B cell (primary cell): ENCODE results near the gene DPH1. TPM values are rescaled to one million over a fixed set of nuclear protein-coding genes. Genes with fewer than 3 reads are reported as not detected.

ENCODE experiments used
- ATAC-seq: fragments of 200-7000 bp; cut with Tn5 transposase; one replicate; pipeline ENCODE4 v1.10.0; 2021; ENCODE audit warnings: low read depth, mild to moderate bottlenecking, moderate number of reproducible peaks, moderate library complexity
- CTCF ChIA-PET: fragments of 350-600 bp; sonication (Branson Sonifier 250); formaldehyde crosslinking; loops from one replicate; lab custom pipeline; 2021; ENCODE audit warnings: antibody characterized with exemption, inconsistent platforms; lab: Charles Lee
- POLR2A ChIA-PET: fragments of 350-600 bp; sonication (Branson Sonifier 250); formaldehyde crosslinking; loops from one replicate; lab custom pipeline; 2021; ENCODE audit warnings: antibody characterized with exemption; lab: Charles Lee
- DNase-seq: peaks from one replicate; pipeline ENCODE4 v3.0.0; 2013
- H2AFZ ChIP-seq: 2 replicates; pipeline ENCODE4 v1.6.1; 2012; ENCODE audit warnings: mild to moderate bottlenecking, low read depth, low read length; ENCODE audit not compliant: insufficient read depth, poor library complexity, severe bottlenecking
- H3K27ac ChIP-seq, 2 donors: 1 replicate in 1 of 2; 2 replicates in 1 of 2; pipeline ENCODE4 v1.5.1; 2012 to 2013; ENCODE audit warnings: low read length in 2 of 2, mild to moderate bottlenecking in 2 of 2, moderate library complexity in 1 of 2
- H3K27me3 ChIP-seq, 4 experiments: fragments of 200-600 bp in 1 of 4; sonication (generic) in 1 of 4; replicated peaks in 1 of 4; 1 replicate in 2 of 4; 2 replicates in 2 of 4; pipeline versions ENCODE4 v1.6.1 to v1.7.0; 2013 to 2016; ENCODE audit warnings: low read length in 3 of 4, mild to moderate bottlenecking in 2 of 4, mixed read lengths in 1 of 4, moderate library complexity in 1 of 4; ENCODE audit not compliant: insufficient read depth in 4 of 4, control insufficient read depth in 3 of 4; ENCODE audit errors: control extremely low read depth in 1 of 4
- H3K36me3 ChIP-seq, 2 experiments: replicated peaks in 1 of 2; 1 replicate in 1 of 2; 2 replicates in 1 of 2; pipeline versions ENCODE4 v1.6.1 to v1.7.1; 2013; ENCODE audit warnings: low read length in 1 of 2; ENCODE audit not compliant: insufficient read depth in 2 of 2, control insufficient read depth in 1 of 2; ENCODE audit errors: control extremely low read depth in 1 of 2, extremely low read depth in 1 of 2
- H3K4me1 ChIP-seq, 2 donors: fragments of 200-600 bp in 1 of 2; sonication (generic) in 1 of 2; 1 replicate in 1 of 2; 2 replicates in 1 of 2; pipeline versions ENCODE4 v1.5.1 to v1.6.1; 2013 to 2017; ENCODE audit warnings: low read length in 2 of 2; ENCODE audit not compliant: control insufficient read depth in 2 of 2, insufficient read depth in 2 of 2
- H3K4me2 ChIP-seq: replicated peaks from 2 replicates; pipeline ENCODE3; 2012; ENCODE audit warnings: mild to moderate bottlenecking, low read depth, low read length; ENCODE audit not compliant: poor library complexity, severe bottlenecking
- H3K4me3 ChIP-seq, 5 experiments: fragments of 200-600 bp in 1 of 5; sonication (generic) in 1 of 5; 1 replicate in 3 of 5; 2 replicates in 2 of 5; pipeline versions ENCODE4 v1.5.1 to v1.7.0; 2011 to 2016; ENCODE audit warnings: low read length in 4 of 5, mild to moderate bottlenecking in 4 of 5, low read depth in 2 of 5, control low read depth in 1 of 5, moderate library complexity in 1 of 5; ENCODE audit not compliant: insufficient read depth in 1 of 5; ENCODE audit errors: control extremely low read depth in 1 of 5, extremely low read depth in 1 of 5
- H3K79me2 ChIP-seq: fragments of 200-600 bp; sonication (generic); one replicate; pipeline ENCODE4 v1.6.0; 2016; ENCODE audit warnings: low read length; ENCODE audit not compliant: control insufficient read depth, insufficient read depth
- H3K9ac ChIP-seq: fragments of 200-600 bp; sonication (generic); 2 replicates; pipeline ENCODE4 v1.6.1; 2017; ENCODE audit warnings: mild to moderate bottlenecking, low read length, moderate library complexity
- H3K9me3 ChIP-seq, 3 donors: one replicate each; pipeline versions ENCODE4 v1.6.1 to v1.7.1; 2013; ENCODE audit warnings: low read length in 2 of 3; ENCODE audit not compliant: control insufficient read depth in 2 of 3, insufficient read depth in 1 of 3; ENCODE audit errors: control extremely low read depth in 1 of 3
- H4K20me1 ChIP-seq: 2 replicates; pipeline ENCODE4 v1.6.0; 2012; ENCODE audit warnings: mild to moderate bottlenecking, low read length; ENCODE audit not compliant: insufficient read depth, control insufficient read depth, poor library complexity, severe bottlenecking
- H3K27ac Mint-ChIP-seq: one replicate; pipeline ENCODE4 v1.8.0; 2021; ENCODE audit warnings: mixed read lengths
- H3K27me3 Mint-ChIP-seq: one replicate; pipeline ENCODE4 v1.8.0; 2021; ENCODE audit warnings: mixed read lengths
- H3K4me1 Mint-ChIP-seq: one replicate; pipeline ENCODE4 v1.8.0; 2021; ENCODE audit warnings: mixed read lengths
- H3K4me3 Mint-ChIP-seq: one replicate; pipeline ENCODE4 v1.8.0; 2021; ENCODE audit warnings: mixed read lengths
- H3K9me3 Mint-ChIP-seq: one replicate; pipeline ENCODE4 v1.8.0; 2022; ENCODE audit warnings: mixed read lengths; ENCODE audit not compliant: insufficient read depth
- EZH2 ChIP-seq: IDR thresholded peaks from 2 replicates; pipeline ENCODE4 v1.6.1; 2012; ENCODE audit warnings: borderline replicate concordance, low read depth, mild to moderate bottlenecking, moderate library complexity, low read length; ENCODE audit not compliant: insufficient read depth, poor library complexity, severe bottlenecking
- WGBS: methylation state at CpG from one replicate; pipeline ENCODE4 v1.1.5; 2013; ENCODE audit warnings: missing lambda C conversion rate; ENCODE audit not compliant: insufficient coverage; 5-methylcytosine and 5-hydroxymethylcytosine counted together
- intact Hi-C: fragments of 100-400 bp; cut with micrococcal nuclease; formaldehyde crosslinking; loops from one replicate; pipeline ENCODE4 v1.10.0; 2022
- polyA plus RNA-seq: library from polyadenylated mRNA; depleted of rRNA; stranded (reverse); fragments of >200 nt; gene quantifications from 2 replicates; pipeline ENCODE4 v1.2.3, GENCODE V29; 2012
- total RNA-seq, 2 donors: library from RNA; stranded (reverse); fragments of 120-200 nt in 1 of 2; gene quantifications; 1 replicate in 1 of 2; 2 replicates in 1 of 2; pipeline versions ENCODE4 v1.2.3 to v1.2.4, GENCODE V29; 2013 to 2022
- TF ChIP-seq, protein P1 (sequence below): fragments of 200-600 bp; IDR thresholded peaks from one replicate; pipeline ENCODE4 v1.8.0; 2022; ENCODE audit warnings: antibody characterized with exemption, mild to moderate bottlenecking

DPH1 gene
- total and polyA plus RNA-seq, 2 donors (not counting 1 experiment from before 2014, with no cell fraction given), result 83.6 to 105 TPM

DNA sequence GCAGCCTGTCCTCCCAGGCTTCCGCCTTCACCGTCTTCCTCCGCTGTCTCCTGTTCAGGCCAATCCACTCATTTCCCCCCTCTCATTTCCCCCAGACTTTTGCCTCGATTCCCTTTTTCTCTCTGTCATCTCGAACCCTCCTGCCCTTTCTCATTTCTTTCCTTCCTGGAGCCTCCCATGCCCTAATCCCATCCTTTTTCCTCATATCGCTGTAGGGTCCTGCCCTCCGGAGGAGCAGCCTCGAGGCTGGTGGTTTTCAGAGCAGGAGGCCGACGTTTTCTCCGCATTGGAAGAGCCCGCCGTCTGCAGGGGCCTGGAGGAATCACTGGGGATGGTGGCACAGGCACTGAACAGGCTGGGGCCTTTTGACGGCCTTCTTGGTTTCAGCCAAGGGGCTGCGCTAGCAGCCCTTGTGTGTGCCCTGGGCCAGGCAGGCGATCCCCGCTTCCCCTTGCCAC lies 12.5 kb downstream of the DPH1 start:
- CTCF ChIA-PET, result no interaction called here
- peak overlapping the region; percentile 78 to 94 for H3K27ac ChIP-seq

DNA sequence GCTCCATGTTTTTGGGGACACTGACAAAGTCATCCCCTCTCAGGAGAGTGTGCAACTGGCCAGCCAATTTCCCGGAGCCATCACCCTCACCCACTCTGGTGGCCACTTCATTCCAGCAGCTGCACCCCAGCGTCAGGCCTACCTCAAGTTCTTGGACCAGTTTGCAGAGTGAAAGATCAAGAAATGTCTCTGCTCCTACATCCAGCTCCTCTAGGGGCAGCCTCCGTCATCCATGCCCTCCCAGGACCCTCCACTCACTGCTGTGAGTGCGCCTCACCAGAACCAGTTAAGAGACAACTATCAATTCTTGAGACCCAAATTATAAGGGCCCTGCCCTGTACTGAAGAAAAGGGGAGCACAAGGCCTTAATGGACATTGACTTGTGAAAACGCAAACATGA lies 13.0 kb downstream of the DPH1 start:
- Histone ChIP-seq H3K36me3 (peaks cover 0 to 21% of the 10 kb centered on the region in 2 experiments), H3K9ac (no peak overlapping the region), H3K9me3 (peaks cover 0 to 4% (median 0%) of the 10 kb centered on the region in 3 donors), H3K4me2 (peak overlapping the region; percentile 86), H4K20me1 (peaks cover 9% of the 10 kb centered on the region), H3K27ac (no peak overlapping the region), H2AFZ (no peak overlapping the region), H3K79me2 (peaks cover 20% of the 10 kb centered on the region), H3K4me3 (peak overlapping the region in 2 of 5 experiments; percentile 77 to 81), H3K4me1 (peaks cover 13 to 15% of the 10 kb centered on the region in 2 donors), H3K27me3 (peaks cover 0 to 8% (median 2%) of the 10 kb centered on the region in 4 experiments)
- DNase-seq (no peak), ATAC-seq (no peak)
- Mint-ChIP-seq H3K27ac (peak overlapping the region; percentile 84), H3K4me3 (peak overlapping the region; percentile 91), H3K9me3 (no peaks in the 10 kb centered on the region), H3K4me1 (peaks cover 25% of the 10 kb centered on the region), H3K27me3 (peaks cover 1% of the 10 kb centered on the region)
- TF ChIP-seq EZH2, result no peak
- TF ChIP-seq, protein P1, sequence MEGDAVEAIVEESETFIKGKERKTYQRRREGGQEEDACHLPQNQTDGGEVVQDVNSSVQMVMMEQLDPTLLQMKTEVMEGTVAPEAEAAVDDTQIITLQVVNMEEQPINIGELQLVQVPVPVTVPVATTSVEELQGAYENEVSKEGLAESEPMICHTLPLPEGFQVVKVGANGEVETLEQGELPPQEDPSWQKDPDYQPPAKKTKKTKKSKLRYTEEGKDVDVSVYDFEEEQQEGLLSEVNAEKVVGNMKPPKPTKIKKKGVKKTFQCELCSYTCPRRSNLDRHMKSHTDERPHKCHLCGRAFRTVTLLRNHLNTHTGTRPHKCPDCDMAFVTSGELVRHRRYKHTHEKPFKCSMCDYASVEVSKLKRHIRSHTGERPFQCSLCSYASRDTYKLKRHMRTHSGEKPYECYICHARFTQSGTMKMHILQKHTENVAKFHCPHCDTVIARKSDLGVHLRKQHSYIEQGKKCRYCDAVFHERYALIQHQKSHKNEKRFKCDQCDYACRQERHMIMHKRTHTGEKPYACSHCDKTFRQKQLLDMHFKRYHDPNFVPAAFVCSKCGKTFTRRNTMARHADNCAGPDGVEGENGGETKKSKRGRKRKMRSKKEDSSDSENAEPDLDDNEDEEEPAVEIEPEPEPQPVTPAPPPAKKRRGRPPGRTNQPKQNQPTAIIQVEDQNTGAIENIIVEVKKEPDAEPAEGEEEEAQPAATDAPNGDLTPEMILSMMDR, result no peak
- CTCF ChIA-PET, result no interaction called here
- 100% methylated on average over 2 of the region's 5 CpGs for WGBS
- POLR2A ChIA-PET, result interaction anchor here (0.7 kb wide), 1 partner anchor 360 kb away, joined by 3 read pairs; no protein-coding TSS in a partner anchor
- intact Hi-C loops, result loop anchor here (1.0 to 5.0 kb wide), 3 partner anchors 7 to 350 kb away; no protein-coding TSS in a partner anchor

More for the DNA sequence above, 12.5 kb downstream of the DPH1 start:
- H3K9me3 Mint-ChIP-seq, result no peaks in the 10 kb centered on the region
- peak overlapping the region; percentile 85 for H3K9ac ChIP-seq
- peaks cover 12 to 15% of the 10 kb centered on the region in 2 donors for H3K4me1 ChIP-seq
- intact Hi-C loops, result loop anchor here (1.0 to 5.0 kb wide), 3 partner anchors 8 to 350 kb away; no protein-coding TSS in a partner anchor
- H3K4me2 ChIP-seq, result peak overlapping the region; percentile 86
- DNase-seq (no peak), ATAC-seq (no peak)
- POLR2A ChIA-PET, result interaction anchor here (0.7 kb wide), 1 partner anchor 360 kb away, joined by 3 read pairs; no protein-coding TSS in a partner anchor
- H3K79me2 ChIP-seq, result peaks cover 20% of the 10 kb centered on the region
- 33% methylated on average over 17 of the region's 17 CpGs for WGBS
- H3K27ac Mint-ChIP-seq, result peak overlapping the region; percentile 92
- H3K36me3 ChIP-seq, result peaks cover 0 to 25% of the 10 kb centered on the region in 2 experiments
- H4K20me1 ChIP-seq, result peaks cover 9% of the 10 kb centered on the region
- H3K4me1 Mint-ChIP-seq, result peaks cover 25% of the 10 kb centered on the region
- H3K4me3 Mint-ChIP-seq, result peak overlapping the region; percentile 91
- no peaks in the 10 kb centered on the region for H3K27me3 Mint-ChIP-seq
- peak overlapping the region; percentile 69 to 84 (median 81) for H3K4me3 ChIP-seq
- H2AFZ ChIP-seq, result peak overlapping the region; percentile 86
- TF ChIP-seq, protein P1, result no peak
- TF ChIP-seq EZH2, result no peak
- H3K9me3 ChIP-seq, result peaks cover 0 to 4% (median 0%) of the 10 kb centered on the region in 3 donors
- peaks cover 0 to 3% (median 0%) of the 10 kb centered on the region in 4 experiments for H3K27me3 ChIP-seq
